Midbrain (tissue), 1 donor: Measurements from ENCODE around the gene PIM2.

Source experiments
- DNase-seq: peaks from one replicate; lab custom pipeline; 2025; lab: John Stamatoyannopoulos, UW

Gene PIM2

DNA sequence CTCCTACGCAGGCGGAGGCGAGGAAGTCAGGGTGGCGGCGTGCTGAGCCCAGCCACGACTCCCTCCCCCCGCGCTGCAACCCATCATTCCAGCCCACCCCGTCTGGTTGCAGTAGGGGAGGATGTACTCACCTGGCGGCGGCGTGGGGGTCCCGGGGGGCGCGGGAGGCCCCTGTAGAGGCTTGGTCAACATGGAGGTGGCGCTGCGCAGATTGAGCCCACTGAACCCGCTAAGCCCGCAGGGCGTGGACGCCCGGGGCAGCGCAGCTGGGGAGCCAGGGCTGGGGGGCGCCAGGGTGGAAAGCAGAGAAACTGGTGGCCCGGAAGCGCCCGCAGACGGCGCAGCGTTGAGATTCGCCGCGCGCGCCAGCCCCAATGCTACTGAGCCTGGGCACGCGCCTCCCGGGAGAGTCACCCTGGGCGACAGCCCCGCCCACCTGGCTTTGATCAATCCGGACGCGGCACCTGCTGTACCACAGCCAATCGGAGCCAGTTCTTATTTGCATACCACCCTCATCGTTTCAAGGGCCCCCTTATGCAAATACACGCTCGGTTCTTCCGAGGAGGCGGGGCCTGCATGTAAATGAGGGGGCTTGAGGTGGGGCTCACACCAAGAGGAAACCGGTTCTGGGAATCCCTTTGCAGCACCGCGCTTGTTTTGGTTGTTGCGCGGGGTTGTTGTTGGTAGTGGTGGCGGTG, at the start of gene PIM2:
PIM2 (minus strand) TSS at position 382 of the 698 bp plus-strand sequence; CDS start at position 192, 190 bp downstream.
- peak; percentile 75 for DNase-seq

DNA sequence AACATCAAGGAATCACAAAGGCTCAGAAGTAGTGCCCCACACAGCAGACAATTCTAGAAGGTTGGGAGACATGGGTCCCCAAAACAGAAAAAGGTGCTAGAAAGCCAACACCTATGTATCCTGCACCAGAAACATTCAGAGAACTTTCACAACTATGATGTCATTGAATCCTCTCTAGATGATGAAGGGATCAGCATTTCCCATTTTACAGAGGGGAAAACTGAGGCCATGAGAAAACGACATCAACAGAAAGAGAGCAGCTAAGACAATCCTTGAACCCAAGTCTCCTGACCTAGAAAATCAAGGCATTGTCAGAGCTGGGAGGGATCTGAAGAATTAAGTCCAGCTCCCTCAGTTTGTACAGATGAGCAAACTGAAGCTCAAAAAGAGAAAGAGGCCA, 49.6 kb upstream of the PIM2 start:
- DNase-seq = no peak

- no peak for DNase-seq
Measured at GRCh38 chrX:48966796-48967579, 48.2 kb upstream of the PIM2 start.

DNA sequence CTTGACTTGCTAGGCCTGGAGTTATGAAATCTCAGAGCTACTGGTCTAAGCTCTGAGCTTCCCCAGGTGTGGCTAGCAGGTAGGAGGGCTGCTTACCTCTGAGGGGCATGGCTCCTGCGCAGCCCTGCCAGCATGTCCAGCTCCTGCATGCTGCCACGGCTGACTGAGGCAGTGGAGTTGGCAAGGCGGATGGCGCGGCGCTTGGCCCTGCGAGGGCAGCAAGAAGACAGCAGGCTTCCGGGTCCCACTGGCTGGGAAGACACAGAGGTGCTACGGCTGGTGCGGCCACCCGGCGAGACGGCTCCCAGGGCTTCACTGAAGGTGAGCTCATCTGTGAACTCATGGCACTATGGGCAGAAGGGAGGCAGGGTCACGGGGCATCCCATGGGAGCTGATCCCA, 47.1 kb upstream of the PIM2 start:
- no peak for DNase-seq

- no peak for DNase-seq
Measured at GRCh38 chrX:48961585-48962091, 42.8 kb upstream of the PIM2 start.

- DNase-seq = no peak
Measured at GRCh38 chrX:48960291-48960690, 41.5 kb upstream of the PIM2 start.

- no peak for DNase-seq
Measured at GRCh38 chrX:48958635-48959094, 39.8 kb upstream of the PIM2 start.

- peak; percentile 92 for DNase-seq
Measured at GRCh38 chrX:48957827-48958634, 39.2 kb upstream of the PIM2 start.

GRCh38 chrX:48957477-48957826, 38.6 kb upstream of the PIM2 start, which contains the start of gene OTUD5:
Gene OTUD5 (minus strand): TSS chrX:48957607. CDS start chrX:48957570, 37 bp downstream.
- peak; percentile 55 for DNase-seq

DNA sequence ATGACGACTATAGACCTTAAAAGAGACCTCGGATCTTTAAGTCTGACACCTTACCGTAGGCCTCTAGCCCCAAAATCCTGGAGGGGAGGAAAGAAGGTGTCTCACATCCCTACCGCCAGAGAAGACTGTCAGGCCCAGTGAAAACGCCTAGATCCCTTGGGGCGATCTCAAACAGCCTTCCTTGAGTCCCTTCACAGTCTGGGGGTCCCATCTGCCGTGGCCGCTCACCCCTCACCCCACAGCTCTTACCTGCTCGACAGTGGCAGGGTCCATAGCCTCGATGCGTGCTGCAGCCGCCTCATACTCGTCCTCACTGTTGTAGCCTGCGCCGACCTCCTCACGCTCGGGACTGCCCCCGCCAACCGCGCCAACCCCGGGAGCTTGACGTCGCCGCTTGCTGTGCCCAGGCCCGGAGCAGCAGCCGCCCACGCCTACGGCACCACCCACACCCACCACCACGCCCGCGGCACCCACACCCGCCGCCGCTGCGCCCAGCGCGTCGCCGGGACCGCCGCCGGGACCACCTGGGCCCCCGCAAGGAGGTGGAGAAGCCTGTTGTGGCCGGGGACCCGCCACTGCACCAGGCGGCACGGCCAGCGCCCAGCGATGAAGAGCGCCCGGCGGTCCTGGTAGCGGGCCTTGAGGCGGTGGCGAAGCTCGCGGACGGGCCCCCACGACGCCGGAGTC, 38.0 kb upstream of the PIM2 start:
- no peak for DNase-seq

DNA sequence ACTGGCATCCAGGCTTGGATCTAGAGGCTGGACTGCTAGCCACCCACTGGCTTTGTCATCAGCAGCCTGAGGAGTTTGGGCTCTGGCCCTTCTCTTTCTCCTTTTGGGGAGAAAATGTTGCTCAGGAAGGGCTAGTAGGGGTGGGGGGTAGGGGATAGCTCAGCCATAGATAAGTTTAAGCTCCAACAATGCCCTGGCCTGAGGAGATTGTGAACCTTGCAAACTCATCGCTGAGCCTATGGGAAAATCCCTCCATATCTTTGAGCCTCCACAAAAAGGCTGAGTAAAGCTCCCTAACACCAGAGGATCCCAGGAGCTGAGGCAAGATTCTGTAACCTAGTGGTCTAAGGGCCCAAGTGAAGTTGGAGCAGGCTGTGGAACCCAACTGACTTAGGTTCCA, 29.8 kb upstream of the PIM2 start:
- DNase-seq = no peak

GRCh38 chrX:48945517-48946348, 26.9 kb upstream of the PIM2 start:
- DNase-seq = peak; percentile 16

GRCh38 chrX:48942895-48943294, 24.1 kb upstream of the PIM2 start:
- DNase-seq = no peak

GRCh38 chrX:48940404-48940955, 21.7 kb upstream of the PIM2 start:
- no peak for DNase-seq

DNA sequence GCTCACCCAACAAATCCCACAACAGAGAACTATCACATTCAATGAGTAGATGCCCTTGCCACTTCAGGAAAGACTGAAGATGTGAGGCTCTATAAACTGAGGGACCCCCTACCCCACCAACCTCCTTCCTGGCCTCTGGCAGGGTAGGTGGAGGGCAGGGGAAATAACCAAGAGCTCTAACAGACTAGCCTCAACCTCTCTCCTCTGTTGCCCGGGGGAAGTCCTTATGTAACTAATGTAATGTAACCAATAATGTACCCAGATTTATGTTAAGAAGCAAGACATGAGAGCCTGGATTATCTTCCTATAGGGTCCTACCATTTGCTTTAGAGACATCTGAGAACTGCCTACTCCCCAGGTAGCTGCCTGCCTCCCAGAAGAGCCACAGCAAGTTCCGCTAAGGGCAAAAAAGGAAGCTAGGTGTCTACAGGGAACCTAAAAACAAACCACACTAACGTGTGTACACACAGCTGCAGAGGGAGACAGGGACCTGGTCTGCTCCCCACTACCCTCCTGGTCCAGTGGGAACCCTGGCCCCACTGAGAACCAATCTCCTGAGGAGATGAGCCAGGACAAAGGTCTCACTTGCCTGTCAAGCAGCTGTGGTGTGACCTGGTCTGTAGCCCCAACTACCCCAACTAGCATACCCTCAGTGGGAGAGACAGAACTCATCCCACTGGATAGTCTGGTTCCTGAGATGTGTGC, 20.9 kb upstream of the PIM2 start:
- no peak for DNase-seq

- DNase-seq = no peak
Measured at GRCh38 chrX:48938721-48939425, 20.0 kb upstream of the PIM2 start.

DNA sequence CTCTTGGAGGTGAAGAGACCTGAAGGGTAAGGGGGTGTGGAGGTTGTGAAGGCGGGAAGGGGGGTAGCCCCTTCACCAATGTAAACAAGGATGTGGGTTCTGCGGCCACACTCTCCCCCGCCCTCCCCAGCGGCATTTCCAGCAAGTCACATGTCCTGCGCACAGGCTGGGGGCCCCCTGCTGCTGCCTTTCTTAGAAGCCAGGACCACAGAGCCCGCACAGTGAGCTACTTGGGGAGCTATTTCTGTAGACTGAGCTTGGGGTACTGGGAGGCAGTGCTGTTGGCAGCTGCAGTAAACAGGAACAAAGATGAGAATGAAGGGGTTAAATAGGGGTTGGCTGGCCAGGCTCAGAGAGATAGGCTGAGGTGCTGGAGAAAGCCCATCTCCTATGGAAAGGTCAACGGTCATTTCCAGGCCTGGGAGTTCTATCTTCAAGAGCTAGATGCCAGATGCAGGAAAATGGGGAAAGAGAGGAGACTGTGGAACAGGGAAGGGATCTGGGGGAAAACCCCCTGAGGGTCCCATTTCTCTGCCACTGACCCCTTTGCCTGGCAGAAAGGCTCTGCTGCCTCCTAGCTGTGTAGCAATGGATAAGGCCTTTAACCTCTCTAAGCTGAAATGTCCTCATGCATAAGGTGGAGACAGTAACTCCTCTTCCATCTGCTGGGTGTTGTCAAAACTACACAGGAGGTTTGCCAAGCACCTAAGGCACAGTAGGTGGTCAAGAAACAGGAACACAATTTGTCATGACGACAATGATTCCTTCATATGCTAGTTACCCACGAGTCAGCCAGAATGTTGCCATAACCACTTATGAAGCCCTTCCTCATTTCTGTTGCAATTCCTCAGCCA, 18.5 kb upstream of the PIM2 start:
- no peak for DNase-seq

DNA sequence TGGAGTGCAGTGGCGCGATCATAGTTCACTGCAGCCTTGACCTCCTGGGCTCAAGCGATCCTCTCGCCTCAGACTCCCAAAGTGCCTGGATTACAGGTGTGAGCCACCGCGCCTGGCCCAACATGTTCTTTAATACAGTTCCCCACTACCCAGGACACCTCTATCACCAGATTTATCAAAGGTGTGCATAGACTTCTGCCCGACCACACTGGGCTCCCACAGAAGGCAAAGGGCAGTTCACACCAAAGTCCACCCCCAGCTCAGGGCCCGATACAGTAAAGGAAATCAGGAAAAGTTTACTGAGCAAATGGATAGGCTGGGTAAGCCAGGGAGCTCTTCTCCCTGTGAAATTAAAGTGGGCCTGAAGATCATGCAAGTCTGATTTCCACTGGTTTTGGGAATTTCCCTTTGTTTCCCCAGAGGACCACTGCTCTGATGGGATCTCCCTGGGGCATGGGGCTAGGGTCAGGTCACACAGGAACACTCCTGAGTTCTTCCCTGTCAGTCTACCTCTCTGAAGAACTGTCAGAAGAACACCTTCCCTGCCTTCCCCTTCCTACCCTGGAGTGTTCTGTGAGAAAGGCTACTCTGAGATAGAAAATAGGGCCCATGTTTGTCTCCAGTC, 17.7 kb upstream of the PIM2 start:
- no peak for DNase-seq
